NT2/D1 (cell line): ENCODE measurements around the gene CDK5R1.

Source experiments
- DNase-seq: peaks from one replicate; pipeline ENCODE4 v3.0.0-alpha.2; 2011; ENCODE audit warnings: low read depth, low spot score
- H3K27me3 ChIP-seq: 2 replicates; pipeline ENCODE4 v1.6.0; 2011; ENCODE audit warnings: mild to moderate bottlenecking; ENCODE audit not compliant: insufficient read length, insufficient read depth
- H3K36me3 ChIP-seq: 2 replicates; pipeline ENCODE4 v1.6.1; 2011; ENCODE audit warnings: mild to moderate bottlenecking, low read length, mixed read lengths; ENCODE audit not compliant: insufficient read depth, insufficient read length
- H3K4me1 ChIP-seq: 2 replicates; pipeline ENCODE4 v1.5.1; 2011; ENCODE audit not compliant: insufficient read depth, insufficient read length
- H3K4me3 ChIP-seq: 2 replicates; pipeline ENCODE4 v1.5.1; 2011; ENCODE audit warnings: low read depth; ENCODE audit not compliant: insufficient read length
- H3K9ac ChIP-seq: 2 replicates; pipeline ENCODE4 v1.6.0; 2011; ENCODE audit warnings: low read depth; ENCODE audit not compliant: insufficient read length
- H3K9me3 ChIP-seq: 2 replicates; pipeline ENCODE4 v1.5.1; 2011; ENCODE audit warnings: mild to moderate bottlenecking, low read length; ENCODE audit not compliant: insufficient read depth
- SUZ12 ChIP-seq: IDR thresholded peaks from 2 replicates; pipeline ENCODE4 v1.6.1; 2011; ENCODE audit not compliant: insufficient read length, insufficient read depth; ENCODE audit errors: extremely low read depth
- YY1 ChIP-seq: IDR thresholded peaks from 2 replicates; pipeline ENCODE4 v1.6.1; 2011; ENCODE audit not compliant: insufficient read length, insufficient read depth
- ZNF274 ChIP-seq: IDR thresholded peaks from 2 replicates; pipeline ENCODE4 v1.6.1; 2011; ENCODE audit warnings: mild to moderate bottlenecking, low read depth, low read length

CDK5R1 gene

DNA sequence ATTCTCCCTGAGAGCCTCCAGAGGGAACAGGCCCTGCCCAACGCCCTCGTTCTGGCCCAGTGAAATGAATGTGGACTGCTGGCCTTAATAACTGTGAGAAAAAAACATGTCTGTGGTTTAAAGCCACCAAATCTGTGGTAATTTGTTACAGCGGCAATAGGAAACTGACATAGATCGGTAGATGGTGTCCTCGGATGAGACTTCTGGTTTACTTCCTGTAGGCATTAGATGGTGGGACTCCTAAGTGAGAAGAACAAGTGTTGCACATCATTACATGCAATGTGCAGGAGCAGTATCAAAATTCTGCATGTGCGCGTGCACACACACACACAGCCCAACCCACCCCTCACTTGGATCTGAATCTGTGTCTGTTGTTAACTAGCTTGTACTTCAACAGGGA lies 42.0 kb downstream of the CDK5R1 start:
- DNase-seq, result no peak
- H3K36me3 ChIP-seq, result no peaks in the 10 kb centered on the region
- H3K9ac ChIP-seq, result no peak overlapping the region
- H3K9me3 ChIP-seq, result no peaks in the 10 kb centered on the region
- H3K4me3 ChIP-seq, result no peak overlapping the region
- no peaks in the 10 kb centered on the region for H3K27me3 ChIP-seq
- no peaks in the 10 kb centered on the region for H3K4me1 ChIP-seq
- TF ChIP-seq YY1 (no peak), ZNF274 (no peak), SUZ12 (no peak)

DNA sequence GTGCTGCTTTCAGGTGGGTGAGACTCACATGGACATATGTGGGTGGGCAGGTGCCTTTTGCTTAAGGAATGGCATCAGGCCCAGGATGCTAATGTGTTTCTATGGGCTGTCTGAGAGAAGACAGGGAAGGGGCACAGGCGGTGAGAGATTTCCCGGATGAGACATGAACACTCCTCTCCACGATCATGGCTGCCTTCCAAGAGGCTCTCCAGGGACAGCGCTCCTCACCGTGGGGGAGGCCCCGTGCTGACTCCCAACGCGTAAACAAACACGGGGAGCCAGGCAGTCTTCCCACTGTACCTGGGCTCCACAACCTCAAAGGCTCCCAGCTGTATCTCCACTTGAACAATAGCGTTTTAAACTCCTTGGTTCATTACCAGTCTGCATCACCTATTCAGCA lies 42.8 kb downstream of the CDK5R1 start:
- H3K9ac ChIP-seq, result no peak overlapping the region
- H3K9me3 ChIP-seq, result no peaks in the 10 kb centered on the region
- H3K4me1 ChIP-seq, result no peaks in the 10 kb centered on the region
- TF ChIP-seq SUZ12, result no peak
- no peak for TF ChIP-seq ZNF274
- no peak for TF ChIP-seq YY1
- no peaks in the 10 kb centered on the region for H3K36me3 ChIP-seq
- no peak for DNase-seq
- H3K27me3 ChIP-seq, result no peaks in the 10 kb centered on the region
- no peak overlapping the region for H3K4me3 ChIP-seq

DNA sequence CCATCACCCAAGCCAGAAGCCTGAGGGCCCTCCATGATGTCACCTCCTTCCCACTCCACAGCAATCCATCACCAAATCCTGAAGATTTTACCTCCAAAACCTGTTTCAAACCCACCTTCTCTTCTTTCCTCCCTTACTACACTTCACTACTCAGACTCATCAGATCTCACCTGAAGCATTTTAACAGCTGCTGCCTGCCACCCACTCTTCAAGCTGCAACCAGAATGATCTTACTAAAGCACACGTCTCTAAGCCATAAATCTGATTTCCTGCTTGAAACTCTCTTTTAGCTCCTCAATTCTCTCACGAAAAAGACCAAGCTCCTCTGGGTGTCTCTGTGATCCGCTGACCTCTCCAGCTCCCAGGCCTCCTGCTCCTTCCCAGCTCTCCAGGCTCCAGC lies 46.5 kb downstream of the CDK5R1 start:
- no peak for DNase-seq
- Histone ChIP-seq H3K4me3 (no peak overlapping the region), H3K36me3 (no peaks in the 10 kb centered on the region), H3K27me3 (no peaks in the 10 kb centered on the region), H3K9me3 (no peaks in the 10 kb centered on the region), H3K4me1 (no peaks in the 10 kb centered on the region), H3K9ac (no peak overlapping the region)
- TF ChIP-seq YY1 (no peak), SUZ12 (no peak), ZNF274 (no peak)

DNA sequence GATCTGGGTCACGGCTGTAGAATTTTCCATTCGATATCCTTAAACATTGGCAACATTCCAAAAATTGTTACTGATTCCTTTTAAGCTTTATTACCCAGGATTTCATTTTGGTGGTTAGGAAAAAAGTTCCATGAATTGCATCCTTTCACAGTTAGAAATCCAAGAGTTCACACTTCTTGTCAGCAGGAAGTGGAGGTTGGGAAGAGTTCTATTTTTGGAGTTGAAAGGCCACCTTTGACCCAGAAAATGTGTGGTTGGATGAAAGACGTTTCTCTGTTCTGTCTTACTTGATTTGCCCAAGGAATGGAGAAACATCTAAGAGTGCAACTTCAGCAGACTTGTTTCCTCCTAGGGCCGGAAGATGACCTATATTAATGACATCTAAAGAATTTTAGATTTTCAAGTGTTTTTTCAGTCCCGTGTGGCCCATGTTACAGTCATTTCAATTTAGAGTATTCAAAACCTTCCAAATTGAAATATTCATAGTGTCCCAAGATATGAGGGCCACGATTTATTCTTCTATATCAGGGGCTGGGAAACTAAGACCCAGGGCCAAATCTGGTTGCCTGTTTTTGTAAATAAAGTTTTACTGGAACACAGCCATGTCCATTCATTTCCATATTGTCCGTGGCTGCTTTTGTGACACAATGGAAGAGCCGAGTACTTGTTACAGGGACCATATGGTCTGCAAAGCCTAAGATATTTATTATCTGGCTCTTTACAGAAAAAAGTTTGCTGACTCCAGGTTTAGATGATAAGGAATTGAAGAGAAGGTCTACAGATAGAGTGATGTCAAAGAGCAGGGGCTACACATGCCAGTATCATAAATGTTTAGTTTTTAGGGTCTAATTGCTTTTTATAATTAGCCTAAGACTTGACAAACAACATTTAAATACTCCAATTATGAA lies 50.2 kb downstream of the CDK5R1 start:
- Histone ChIP-seq H3K4me1 (no peaks in the 10 kb centered on the region), H3K9ac (no peak overlapping the region), H3K4me3 (no peak overlapping the region), H3K27me3 (no peaks in the 10 kb centered on the region), H3K36me3 (no peaks in the 10 kb centered on the region), H3K9me3 (no peaks in the 10 kb centered on the region)
- DNase-seq, result no peak
- no peak for TF ChIP-seq ZNF274
